ENCODE measurements around the gene FRMD5.

- TF ChIP-seq CTCF (IDR thresholded peaks at IDR 0.05) (no peak), EP300 (IDR thresholded peaks at IDR 0.05; ENCODE audit: low read depth) (no peak), POLR2AphosphoS5 (IDR thresholded peaks at IDR 0.05) (no peak)
Measured at GRCh38 chr15:44015545-44016305, 179.3 kb downstream of the FRMD5 start.
